ENCODE results near the gene CD300A. TPM values are rescaled to one million over a fixed set of nuclear protein-coding genes. Genes with fewer than 3 reads are reported as not detected.

The CD300A gene
- total RNA-seq, 4 donors from 2014 or later: 1.4 to 2.5 TPM; not detected in 2

DNA sequence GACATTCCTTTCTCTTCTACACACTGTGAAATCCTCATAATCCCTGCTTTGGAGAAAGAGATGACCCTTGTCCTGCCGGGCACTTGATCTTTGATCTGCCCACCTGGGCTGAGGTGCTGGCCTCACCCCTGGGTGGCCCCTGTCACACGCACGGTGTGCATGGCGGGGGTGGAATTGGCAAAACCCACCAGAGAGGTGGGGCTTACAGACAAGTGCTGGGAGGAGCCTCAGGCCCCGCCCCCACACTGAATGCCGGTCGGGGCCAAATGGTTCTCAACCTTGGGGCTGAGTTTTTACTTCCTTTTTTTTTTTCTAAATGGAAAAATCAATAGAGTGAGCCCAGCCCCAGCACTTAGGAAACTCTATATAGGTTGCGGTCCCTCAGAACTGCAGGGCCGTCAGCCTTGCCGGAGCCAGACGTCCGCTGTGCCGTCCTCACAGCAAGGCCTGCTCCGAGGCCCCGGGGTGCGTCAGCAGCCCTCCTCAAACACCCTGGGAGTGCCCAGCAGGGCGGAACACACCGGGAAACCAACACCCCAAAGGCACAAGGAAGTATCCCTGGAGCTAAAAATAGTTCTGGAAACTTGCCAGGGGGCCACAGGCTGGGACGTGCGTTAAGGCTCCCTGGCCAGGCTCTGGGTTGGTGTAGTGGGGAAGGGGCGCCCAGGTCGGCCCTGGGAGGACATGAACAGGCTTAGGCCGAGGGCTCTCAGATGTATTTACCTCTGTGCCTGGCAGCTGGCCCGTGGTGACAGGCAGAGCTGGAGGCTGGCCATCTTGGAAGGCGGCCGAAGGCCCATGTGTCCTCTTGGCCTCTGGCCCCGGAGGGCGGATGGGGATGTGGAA lies 23.5 kb upstream of the CD300A start:
- in situ Hi-C loops (cut with MboI; ENCODE audit: low sequenced_read_pairs in 4 of 4): no loop called here
- DNase-seq (peak; percentile 79 to 93), ATAC-seq (peak; percentile 51 to 52)
- H3K36me3 ChIP-seq: peaks cover 0 to 15% of the 10 kb centered on the region in 2 donors
- no peaks in the 10 kb centered on the region for H3K27me3 ChIP-seq
- peaks cover 52 to 59% of the 10 kb centered on the region in 2 donors for H3K4me1 ChIP-seq
- peak overlapping the region; percentile 92 to 98 (median 97) for H3K27ac ChIP-seq
- H3K9me3 ChIP-seq: no peaks in the 10 kb centered on the region
- intact Hi-C loops (cut with DNase I; ENCODE audit: low total_unique reads): loop anchor here (1.0 kb wide), 1 partner anchor 12 kb away; no protein-coding TSS in a partner anchor
- peak; percentile 77 to 81 for TF ChIP-seq POLR2A (IDR thresholded peaks at IDR 0.05)
- TF ChIP-seq, protein P1, sequence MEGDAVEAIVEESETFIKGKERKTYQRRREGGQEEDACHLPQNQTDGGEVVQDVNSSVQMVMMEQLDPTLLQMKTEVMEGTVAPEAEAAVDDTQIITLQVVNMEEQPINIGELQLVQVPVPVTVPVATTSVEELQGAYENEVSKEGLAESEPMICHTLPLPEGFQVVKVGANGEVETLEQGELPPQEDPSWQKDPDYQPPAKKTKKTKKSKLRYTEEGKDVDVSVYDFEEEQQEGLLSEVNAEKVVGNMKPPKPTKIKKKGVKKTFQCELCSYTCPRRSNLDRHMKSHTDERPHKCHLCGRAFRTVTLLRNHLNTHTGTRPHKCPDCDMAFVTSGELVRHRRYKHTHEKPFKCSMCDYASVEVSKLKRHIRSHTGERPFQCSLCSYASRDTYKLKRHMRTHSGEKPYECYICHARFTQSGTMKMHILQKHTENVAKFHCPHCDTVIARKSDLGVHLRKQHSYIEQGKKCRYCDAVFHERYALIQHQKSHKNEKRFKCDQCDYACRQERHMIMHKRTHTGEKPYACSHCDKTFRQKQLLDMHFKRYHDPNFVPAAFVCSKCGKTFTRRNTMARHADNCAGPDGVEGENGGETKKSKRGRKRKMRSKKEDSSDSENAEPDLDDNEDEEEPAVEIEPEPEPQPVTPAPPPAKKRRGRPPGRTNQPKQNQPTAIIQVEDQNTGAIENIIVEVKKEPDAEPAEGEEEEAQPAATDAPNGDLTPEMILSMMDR (IDR thresholded peaks at IDR 0.05 in 4 of 5, conservative IDR thresholded peaks at IDR 0.05 in 1 of 5): no peak
- peak overlapping the region; percentile 39 to 57 (median 50) for H3K4me3 ChIP-seq

DNA sequence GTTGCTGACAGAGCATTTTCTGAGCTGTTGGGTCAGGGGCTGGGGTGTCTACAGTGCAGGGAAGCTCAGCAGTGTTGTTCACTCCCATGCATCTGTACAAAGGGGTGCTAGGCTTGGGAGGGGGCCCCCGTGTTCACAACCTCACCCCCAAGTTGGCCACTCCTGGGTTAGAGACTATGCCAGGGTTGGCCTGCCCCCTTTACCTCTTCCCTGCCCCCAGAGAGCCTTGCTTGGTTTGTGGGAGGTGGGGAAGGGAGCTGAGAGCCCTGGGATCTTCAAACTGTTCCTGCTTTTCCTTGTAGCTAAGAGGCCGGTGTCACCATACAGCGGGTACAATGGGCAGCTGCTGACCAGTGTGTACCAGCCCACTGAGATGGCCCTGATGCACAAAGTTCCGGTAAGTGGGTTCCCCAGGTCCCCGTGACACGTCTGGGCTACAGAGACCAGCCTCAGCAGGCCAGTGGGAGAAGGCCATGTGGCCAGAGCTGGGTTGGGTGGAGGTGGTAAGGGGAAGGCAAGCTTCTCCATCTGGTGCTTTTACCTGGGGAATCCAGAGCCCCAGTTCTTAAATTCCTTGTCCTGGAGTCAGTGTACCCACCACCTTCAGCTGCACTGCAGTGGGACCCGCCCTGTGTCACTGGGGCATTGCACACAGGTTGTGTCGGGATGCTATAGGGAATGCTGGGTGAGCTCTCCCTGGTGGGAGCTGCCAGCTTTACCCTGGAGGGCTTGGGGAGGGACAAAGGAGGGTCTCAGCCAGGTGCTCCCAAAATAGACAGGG lies 22.7 kb upstream of the CD300A start:
- intact Hi-C loops (cut with DNase I; ENCODE audit: low total_unique reads) (loop anchor here (1.0 kb wide), 1 partner anchor 12 kb away; no protein-coding TSS in a partner anchor), in situ Hi-C loops (cut with MboI; ENCODE audit: low sequenced_read_pairs in 4 of 4) (no loop called here)
- Histone ChIP-seq H3K27ac (peak overlapping the region; percentile 92 to 98 (median 97)), H3K4me1 (peaks cover 55 to 66% of the 10 kb centered on the region in 2 donors), H3K27me3 (no peaks in the 10 kb centered on the region), H3K9me3 (no peaks in the 10 kb centered on the region), H3K4me3 (peak overlapping the region; percentile 39 to 57 (median 50)), H3K36me3 (peaks cover 0 to 15% of the 10 kb centered on the region in 2 donors)
- TF ChIP-seq POLR2A (IDR thresholded peaks at IDR 0.05): no peak
- TF ChIP-seq, protein P1 (IDR thresholded peaks at IDR 0.05 in 4 of 5, conservative IDR thresholded peaks at IDR 0.05 in 1 of 5): no peak
- ATAC-seq (peak in 1 of 2 donors; percentile 0), DNase-seq (peak in 1 of 2 donors; percentile 53)

DNA sequence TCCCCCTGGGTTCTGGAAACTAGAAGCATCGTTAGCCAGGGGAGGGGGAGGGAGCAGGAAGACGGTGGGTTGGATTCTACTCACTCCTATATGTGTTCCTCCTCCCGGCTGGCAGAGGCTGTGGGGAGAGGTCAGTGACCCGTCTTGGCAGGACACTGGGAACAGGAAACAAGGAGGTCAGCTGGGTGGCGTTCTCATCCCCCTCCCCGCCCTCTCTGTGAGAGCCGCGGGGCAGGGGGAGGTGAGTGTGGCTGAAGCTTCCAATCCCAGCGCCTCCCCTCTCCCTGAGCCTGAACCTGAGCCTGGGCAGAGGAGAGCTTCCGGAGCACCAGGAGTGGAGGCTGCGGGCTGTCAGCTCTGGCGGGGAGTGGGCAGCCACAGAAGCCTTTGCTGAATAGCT lies 22.0 kb upstream of the CD300A start:
- peak; percentile 84 to 95 for DNase-seq
- in situ Hi-C loops (cut with MboI; ENCODE audit: low sequenced_read_pairs in 4 of 4): no loop called here
- H3K4me3 ChIP-seq: peak overlapping the region in 1 of 4 donors; percentile 19

DNA sequence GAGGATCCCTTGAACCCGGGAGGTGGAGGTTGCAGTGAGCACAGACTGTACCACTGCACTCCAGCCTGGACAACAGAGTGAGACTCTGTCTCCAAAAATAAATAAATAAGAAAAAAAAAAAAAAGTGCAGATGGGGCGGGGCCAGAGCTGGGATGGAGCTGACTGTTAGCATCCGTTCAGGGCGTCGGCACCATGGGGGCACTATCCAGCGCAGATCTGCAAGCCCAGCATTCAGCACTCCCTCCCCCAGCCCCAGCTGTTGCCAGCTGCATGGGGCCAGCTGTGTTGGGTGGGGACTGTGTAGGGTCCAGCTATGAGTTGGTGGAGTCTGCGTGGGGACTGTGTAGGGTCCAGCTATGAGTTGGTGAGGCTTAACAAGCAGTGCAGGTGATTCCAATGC lies 21.3 kb upstream of the CD300A start:
- intact Hi-C loops (cut with DNase I; ENCODE audit: low total_unique reads): loop anchor here (5.0 kb wide), 1 partner anchor 233 kb away; the partner anchor contains the start of gene TTYH2

More for the DNA sequence above, 22.0 kb upstream of the CD300A start:
- peak overlapping the region; percentile 92 to 98 (median 97) for H3K27ac ChIP-seq
- peak; percentile 35 to 37 for ATAC-seq
- peaks cover 0 to 15% of the 10 kb centered on the region in 2 donors for H3K36me3 ChIP-seq
- no peaks in the 10 kb centered on the region for H3K9me3 ChIP-seq
- intact Hi-C loops (cut with DNase I; ENCODE audit: low total_unique reads): no loop called here
- peaks cover 62 to 70% of the 10 kb centered on the region in 2 donors for H3K4me1 ChIP-seq
- TF ChIP-seq POLR2A (IDR thresholded peaks at IDR 0.05): peak in 1 of 2 donors; percentile 14
- TF ChIP-seq, protein P1 (IDR thresholded peaks at IDR 0.05 in 4 of 5, conservative IDR thresholded peaks at IDR 0.05 in 1 of 5): no peak
- no peaks in the 10 kb centered on the region for H3K27me3 ChIP-seq

More for the DNA sequence above, 21.3 kb upstream of the CD300A start:
- Histone ChIP-seq H3K4me3 (no peak overlapping the region), H3K9me3 (no peaks in the 10 kb centered on the region), H3K4me1 (peaks cover 68 to 78% of the 10 kb centered on the region in 2 donors), H3K36me3 (peaks cover 0 to 8% of the 10 kb centered on the region in 2 donors), H3K27me3 (no peaks in the 10 kb centered on the region), H3K27ac (peak overlapping the region; percentile 92 to 98 (median 97))
- no peak for TF ChIP-seq POLR2A (IDR thresholded peaks at IDR 0.05)
- TF ChIP-seq, protein P1 (IDR thresholded peaks at IDR 0.05 in 4 of 5, conservative IDR thresholded peaks at IDR 0.05 in 1 of 5): no peak
- in situ Hi-C loops (cut with MboI; ENCODE audit: low sequenced_read_pairs in 4 of 4): no loop called here
- no peak for ATAC-seq
- DNase-seq: peak in 1 of 2 donors; percentile 37
